ENCODE results near the gene KLHL21. TPM values are rescaled to one million over a fixed set of nuclear protein-coding genes. Genes with fewer than 3 reads are reported as not detected.
"Not testable (repeated sequence)": the region's sequence is repeated elsewhere in the genome, so short reads cannot be mapped to it uniquely, and the experiment has no call there.

The KLHL21 gene
- total RNA-seq, 5 donors from 2014 or later (not counting 1 experiment from before 2014, with no cell fraction given): 21.9 to 72.3 (median 61.6) TPM

GRCh38 chr1:6638226-6638625 lies 35.6 kb upstream of the KLHL21 start:
- peaks cover 27 to 56% of the 10 kb centered on the region in 2 donors for H3K36me3 ChIP-seq (ENCODE audit: control insufficient read depth in 2 of 2, extremely low read depth in 1 of 2, insufficient read depth in 1 of 2, low read length in 1 of 2)
- no peaks in the 10 kb centered on the region for H3K27me3 Mint-ChIP-seq
- POLR2A ChIA-PET: no interaction called here
- peaks cover 31% of the 10 kb centered on the region for H3K36me3 Mint-ChIP-seq
- ATAC-seq (replicated peaks in 1 of 4) (no peak), DNase-seq (no peak)
- no peaks in the 10 kb centered on the region for H3K4me1 Mint-ChIP-seq
- no peak overlapping the region for H3K4me3 ChIP-seq (ENCODE audit: control insufficient read depth in 1 of 2, extremely low read depth in 1 of 2, low read length in 1 of 2)
- no peak overlapping the region for H3K27ac Mint-ChIP-seq
- WGBS (ENCODE audit: insufficient coverage): 97% methylated on average over 17 of the region's 18 CpGs
- H3K27me3 ChIP-seq (replicated peaks in 1 of 2; ENCODE audit: control insufficient read depth in 2 of 2, extremely low read depth in 1 of 2, insufficient read depth in 2 of 2, low read length in 1 of 2): no peaks in the 10 kb centered on the region
- H3K9me3 Mint-ChIP-seq: no peaks in the 10 kb centered on the region
- H3K9me3 ChIP-seq: no peaks in the 10 kb centered on the region
- no peak overlapping the region for H3K4me3 Mint-ChIP-seq
- CTCF ChIA-PET: no interaction called here
- no peak overlapping the region for H3K27ac ChIP-seq (ENCODE audit: low read length)
- no peaks in the 10 kb centered on the region for H3K4me1 ChIP-seq (ENCODE audit: control insufficient read depth in 1 of 2, extremely low read depth in 1 of 2, insufficient read depth in 2 of 2, low read length in 2 of 2)

GRCh38 chr1:6637770-6638169 lies 35.1 kb upstream of the KLHL21 start:
- POLR2A ChIA-PET: no interaction called here
- no peak for DNase-seq
- no peaks in the 10 kb centered on the region for H3K9me3 ChIP-seq
- peaks cover 27% of the 10 kb centered on the region for H3K36me3 Mint-ChIP-seq
- CTCF ChIA-PET: no interaction called here
- no peak overlapping the region for H3K4me3 Mint-ChIP-seq
- H3K27me3 Mint-ChIP-seq: no peaks in the 10 kb centered on the region
- no peak for ATAC-seq (replicated peaks in 1 of 4)
- no peak overlapping the region for H3K27ac Mint-ChIP-seq
- H3K4me3 ChIP-seq (ENCODE audit: control insufficient read depth in 1 of 2, extremely low read depth in 1 of 2, low read length in 1 of 2): no peak overlapping the region
- no peaks in the 10 kb centered on the region for H3K4me1 ChIP-seq (ENCODE audit: control insufficient read depth in 1 of 2, extremely low read depth in 1 of 2, insufficient read depth in 2 of 2, low read length in 2 of 2)
- no peaks in the 10 kb centered on the region for H3K27me3 ChIP-seq (replicated peaks in 1 of 2; ENCODE audit: control insufficient read depth in 2 of 2, extremely low read depth in 1 of 2, insufficient read depth in 2 of 2, low read length in 1 of 2)
- peaks cover 27 to 60% of the 10 kb centered on the region in 2 donors for H3K36me3 ChIP-seq (ENCODE audit: control insufficient read depth in 2 of 2, extremely low read depth in 1 of 2, insufficient read depth in 1 of 2, low read length in 1 of 2)
- H3K4me1 Mint-ChIP-seq: no peaks in the 10 kb centered on the region
- H3K9me3 Mint-ChIP-seq: no peaks in the 10 kb centered on the region
- H3K27ac ChIP-seq (ENCODE audit: low read length): no peak overlapping the region
- 97% methylated on average over 3 of the region's 9 CpGs for WGBS (ENCODE audit: insufficient coverage)

- H3K27ac ChIP-seq (ENCODE audit: low read length); H3K27me3 Mint-ChIP-seq; H3K9me3 ChIP-seq; H3K27me3 ChIP-seq (replicated peaks in 1 of 2; ENCODE audit: control insufficient read depth in 2 of 2, extremely low read depth in 1 of 2, insufficient read depth in 2 of 2, low read length in 1 of 2); DNase-seq; H3K4me3 Mint-ChIP-seq; H3K9me3 Mint-ChIP-seq; ATAC-seq (replicated peaks in 1 of 4); H3K27ac Mint-ChIP-seq; H3K4me3 ChIP-seq (ENCODE audit: control insufficient read depth in 1 of 2, extremely low read depth in 1 of 2, low read length in 1 of 2); H3K4me1 ChIP-seq (ENCODE audit: control insufficient read depth in 1 of 2, extremely low read depth in 1 of 2, insufficient read depth in 2 of 2, low read length in 2 of 2); POLR2A ChIA-PET; H3K4me1 Mint-ChIP-seq: not testable (repeated sequence)
- CTCF ChIA-PET: interaction anchor here in 1 of 2 donors (0.6 kb wide), 1 partner anchor 1349 kb away, joined by 4 read pairs; no protein-coding TSS in a partner anchor
- peaks cover 23% of the 10 kb centered on the region for H3K36me3 Mint-ChIP-seq
- WGBS (ENCODE audit: insufficient coverage): 93% methylated on average over 6 of the region's 6 CpGs
- peaks cover 34 to 67% of the 10 kb centered on the region in 2 donors for H3K36me3 ChIP-seq (ENCODE audit: control insufficient read depth in 2 of 2, extremely low read depth in 1 of 2, insufficient read depth in 1 of 2, low read length in 1 of 2)
Measured at GRCh38 chr1:6636778-6637177, 34.1 kb upstream of the KLHL21 start.

- Mint-ChIP-seq H3K27me3 (no peaks in the 10 kb centered on the region), H3K36me3 (peaks cover 20% of the 10 kb centered on the region), H3K4me3 (no peak overlapping the region), H3K9me3 (no peaks in the 10 kb centered on the region), H3K27ac (no peak overlapping the region), H3K4me1 (no peaks in the 10 kb centered on the region)
- CTCF ChIA-PET: interaction anchor here in 1 of 2 donors (0.6 kb wide), 1 partner anchor 1348 kb away, joined by 4 read pairs; no protein-coding TSS in a partner anchor
- DNase-seq (no peak), ATAC-seq (replicated peaks in 1 of 4) (no peak)
- POLR2A ChIA-PET: no interaction called here
- H3K4me3 ChIP-seq (ENCODE audit: control insufficient read depth in 1 of 2, extremely low read depth in 1 of 2, low read length in 1 of 2): no peak overlapping the region
- no peaks in the 10 kb centered on the region for H3K27me3 ChIP-seq (replicated peaks in 1 of 2; ENCODE audit: control insufficient read depth in 2 of 2, extremely low read depth in 1 of 2, insufficient read depth in 2 of 2, low read length in 1 of 2)
- WGBS (ENCODE audit: insufficient coverage): 93% methylated on average over 13 of the region's 16 CpGs
- peaks cover 34 to 65% of the 10 kb centered on the region in 2 donors for H3K36me3 ChIP-seq (ENCODE audit: control insufficient read depth in 2 of 2, extremely low read depth in 1 of 2, insufficient read depth in 1 of 2, low read length in 1 of 2)
- H3K9me3 ChIP-seq: no peaks in the 10 kb centered on the region
- no peak overlapping the region for H3K27ac ChIP-seq (ENCODE audit: low read length)
- H3K4me1 ChIP-seq (ENCODE audit: control insufficient read depth in 1 of 2, extremely low read depth in 1 of 2, insufficient read depth in 2 of 2, low read length in 2 of 2): no peaks in the 10 kb centered on the region
Measured at GRCh38 chr1:6635910-6636760, 33.5 kb upstream of the KLHL21 start.

- Histone ChIP-seq H3K27me3 (replicated peaks in 1 of 2; ENCODE audit: control insufficient read depth in 2 of 2, extremely low read depth in 1 of 2, insufficient read depth in 2 of 2, low read length in 1 of 2) (no peaks in the 10 kb centered on the region), H3K36me3 (ENCODE audit: control insufficient read depth in 2 of 2, extremely low read depth in 1 of 2, insufficient read depth in 1 of 2, low read length in 1 of 2) (peaks cover 34 to 66% of the 10 kb centered on the region in 2 donors), H3K27ac (ENCODE audit: low read length) (no peak overlapping the region), H3K9me3 (no peaks in the 10 kb centered on the region), H3K4me3 (ENCODE audit: control insufficient read depth in 1 of 2, extremely low read depth in 1 of 2, low read length in 1 of 2) (no peak overlapping the region), H3K4me1 (ENCODE audit: control insufficient read depth in 1 of 2, extremely low read depth in 1 of 2, insufficient read depth in 2 of 2, low read length in 2 of 2) (no peaks in the 10 kb centered on the region)
- Mint-ChIP-seq H3K9me3 (no peaks in the 10 kb centered on the region), H3K27ac (no peak overlapping the region), H3K27me3 (no peaks in the 10 kb centered on the region), H3K4me3 (no peak overlapping the region), H3K4me1 (no peaks in the 10 kb centered on the region), H3K36me3 (peaks cover 21% of the 10 kb centered on the region)
- WGBS (ENCODE audit: insufficient coverage): 90% methylated on average over 9 of the region's 20 CpGs
- ChIA-PET CTCF (no interaction called here), POLR2A (no interaction called here)
- ATAC-seq (replicated peaks in 1 of 4): no peak
- no peak for DNase-seq
Measured at GRCh38 chr1:6635161-6635909, 32.7 kb upstream of the KLHL21 start.

GRCh38 chr1:6634371-6635052 lies 31.8 kb upstream of the KLHL21 start:
- H3K4me1 Mint-ChIP-seq: peaks cover 0 to 2% (median under 1%) of the 10 kb centered on the region in 3 donors
- H3K36me3 ChIP-seq (ENCODE audit: control insufficient read depth in 2 of 2, extremely low read depth in 1 of 2, insufficient read depth in 1 of 2, low read length in 1 of 2): peaks cover 29 to 66% of the 10 kb centered on the region in 2 donors
- DNase-seq (peak in 19 of 35 experiments; percentile 10 to 53 (median 32)), ATAC-seq (replicated peaks in 1 of 4) (peak; percentile 47 to 72 (median 67))
- no peaks in the 10 kb centered on the region for H3K4me1 ChIP-seq (ENCODE audit: control insufficient read depth in 1 of 2, extremely low read depth in 1 of 2, insufficient read depth in 2 of 2, low read length in 2 of 2)
- no peak overlapping the region for H3K4me3 ChIP-seq (ENCODE audit: control insufficient read depth in 1 of 2, extremely low read depth in 1 of 2, low read length in 1 of 2)
- no peak overlapping the region for H3K27ac ChIP-seq (ENCODE audit: low read length)
- H3K9me3 ChIP-seq: no peaks in the 10 kb centered on the region
- H3K27ac Mint-ChIP-seq: no peak overlapping the region
- no peaks in the 10 kb centered on the region for H3K27me3 ChIP-seq (replicated peaks in 1 of 2; ENCODE audit: control insufficient read depth in 2 of 2, extremely low read depth in 1 of 2, insufficient read depth in 2 of 2, low read length in 1 of 2)
- H3K9me3 Mint-ChIP-seq: no peaks in the 10 kb centered on the region
- POLR2A ChIA-PET: no interaction called here
- CTCF ChIA-PET: no interaction called here
- 85% methylated on average over 29 of the region's 29 CpGs for WGBS (ENCODE audit: insufficient coverage)
- no peaks in the 10 kb centered on the region for H3K27me3 Mint-ChIP-seq
- H3K4me3 Mint-ChIP-seq: no peak overlapping the region
- H3K36me3 Mint-ChIP-seq: peaks cover 25% of the 10 kb centered on the region
